HCT116 (cell line): Measurements from ENCODE around the gene PDGFA. TPM values are rescaled to one million over a fixed set of nuclear protein-coding genes. Genes with fewer than 3 reads are reported as not detected.

Source experiments
- ATAC-seq: fragments of 200-7000 bp; cut with Tn5 transposase; 2 replicates; pipeline ENCODE4 v1.9.1; 2020; ENCODE audit warnings: mild to moderate bottlenecking, moderate library complexity
- BruUV-seq: library from RNA; stranded (reverse); fragments of 400-500 nt; replicated peaks from 2 replicates; lab custom pipeline; 2021; lab: Mats Ljungman, UMichigan
- CTCF ChIA-PET: fragments of 300-600 bp; sonication (Branson Sonifier 250); formaldehyde crosslinking; loops from one replicate; lab custom pipeline; 2021; ENCODE audit warnings: antibody characterized with exemption; lab: Charles Lee
- POLR2A ChIA-PET: fragments of 300-600, 350-600 bp; sonication (Branson Sonifier 250); formaldehyde crosslinking; loops from one replicate; lab custom pipeline; 2021; ENCODE audit warnings: antibody characterized with exemption; lab: Charles Lee
- RAD21 ChIA-PET, 2 experiments: fragments of 300-600 bp; sonication (Branson Sonifier 250); formaldehyde crosslinking; loops; one replicate each; lab custom pipeline; 2023; ENCODE audit warnings: low total read pairs in 2 of 2; ENCODE audit not compliant: uncharacterized antibody in 2 of 2, unreplicated experiment in 2 of 2, low non-redundant PET in 1 of 2; lab: Charles Lee
- DNase-seq: peaks from one replicate; pipeline ENCODE4 v3.0.0-alpha.2; 2010; ENCODE audit warnings: low read depth, low spot score
- H2AFZ ChIP-seq: fragments of 200-600 bp; shearing (Covaris generic), sonication (generic); 2 replicates; pipeline ENCODE4 v1.6.1; 2017; ENCODE audit warnings: low read depth, mixed run types, mixed read lengths, antibody characterized with exemption, low read length; ENCODE audit not compliant: poor library complexity, severe bottlenecking
- H3K27ac ChIP-seq: 2 replicates; pipeline ENCODE4 v1.5.1; 2012; ENCODE audit warnings: low read depth, low read length
- H3K27me3 ChIP-seq: fragments of 200-600 bp; sonication (generic); 2 replicates; pipeline ENCODE4 v1.6.1; 2016; ENCODE audit warnings: mixed run types, low read length, mixed read lengths; ENCODE audit not compliant: insufficient read depth
- H3K36me3 ChIP-seq, 2 experiments: fragments of 200-500 bp in 1 of 2; fragments of 200-600 bp in 1 of 2; sonication (Bioruptor generic) in 1 of 2; sonication (generic) in 1 of 2; 2 replicates each; pipeline versions ENCODE4 v1.5.1 to v1.6.1; 2014 to 2016; ENCODE audit warnings: low read length in 2 of 2, inconsistent platforms in 1 of 2, mixed read lengths in 1 of 2, mixed run types in 1 of 2; ENCODE audit not compliant: insufficient read depth in 2 of 2, control insufficient read depth in 1 of 2
- H3K4me1 ChIP-seq, 2 experiments: fragments of 200-600 bp in 1 of 2; sonication (generic) in 1 of 2; 2 replicates each; pipeline versions ENCODE4 v1.5.1 to v1.6.1; 2012 to 2017; ENCODE audit warnings: low read length in 2 of 2, inconsistent platforms in 1 of 2, mild to moderate bottlenecking in 1 of 2, mixed read lengths in 1 of 2, mixed run types in 1 of 2, moderate library complexity in 1 of 2; ENCODE audit not compliant: insufficient read depth in 2 of 2, control insufficient read depth in 1 of 2
- H3K4me2 ChIP-seq: fragments of 200-600 bp; sonication (generic); 2 replicates; pipeline ENCODE4 v1.6.1; 2017; ENCODE audit warnings: mixed run types, low read length, mixed read lengths
- H3K4me3 ChIP-seq, 2 experiments: fragments of 200-600 bp in 1 of 2; sonication (generic) in 1 of 2; replicated peaks in 1 of 2; 2 replicates each; pipeline ENCODE4 v1.5.1; 2011 to 2016; ENCODE audit warnings: low read length in 2 of 2, control low read depth in 1 of 2, low read depth in 1 of 2, mild to moderate bottlenecking in 1 of 2, mixed read lengths in 1 of 2, mixed run types in 1 of 2
- H3K79me2 ChIP-seq: fragments of 200-600 bp; sonication (generic); 2 replicates; pipeline ENCODE4 v1.6.1; 2017; ENCODE audit warnings: mild to moderate bottlenecking, mixed run types, low read length, moderate library complexity, mixed read lengths; ENCODE audit not compliant: insufficient read depth
- H3K9ac ChIP-seq: fragments of 200-600 bp; sonication (generic); 2 replicates; pipeline ENCODE4 v1.6.1; 2016; ENCODE audit warnings: low read length, mixed read lengths
- H3K9me2 ChIP-seq: fragments of 200-600 bp; sonication (generic), shearing (Covaris generic); 2 replicates; pipeline ENCODE4 v1.6.1; 2017; ENCODE audit warnings: mixed run types, mild to moderate bottlenecking, moderate library complexity; ENCODE audit not compliant: insufficient read depth
- H3K9me3 ChIP-seq, 2 experiments: fragments of 200-500 bp in 1 of 2; fragments of 200-600 bp in 1 of 2; sonication (Bioruptor generic) in 1 of 2; sonication (generic) in 1 of 2; 2 replicates each; pipeline ENCODE4 v1.6.1; 2014 to 2017; ENCODE audit warnings: low read length in 2 of 2, mixed read lengths in 2 of 2, inconsistent platforms in 1 of 2, low read depth in 1 of 2, mild to moderate bottlenecking in 1 of 2, mixed run types in 1 of 2, moderate library complexity in 1 of 2; ENCODE audit not compliant: control insufficient read depth in 1 of 2, insufficient read depth in 1 of 2
- H4K20me1 ChIP-seq: fragments of 200-600 bp; sonication (generic), shearing (Covaris generic); 2 replicates; pipeline ENCODE4 v1.6.1; 2017; ENCODE audit warnings: mixed run types, mild to moderate bottlenecking, moderate library complexity; ENCODE audit not compliant: insufficient read depth
- ELF1 ChIP-seq: IDR thresholded peaks from 2 replicates; pipeline ENCODE4 v1.6.1; 2012; ENCODE audit warnings: low read depth, borderline replicate concordance
- EZH2 ChIP-seq: fragments of 200-600 bp; sonication (generic); IDR thresholded peaks from 2 replicates; pipeline ENCODE4 v1.6.1; 2017; ENCODE audit warnings: antibody characterized with exemption, mixed run types
- EZH2phosphoT487 ChIP-seq: fragments of 200-600 bp; IDR thresholded peaks from 2 replicates; pipeline ENCODE4 v1.6.1; 2018; ENCODE audit warnings: antibody characterized with exemption, borderline replicate concordance
- RAD21 ChIP-seq: IDR thresholded peaks from 2 replicates; pipeline ENCODE4 v1.6.1; 2012; ENCODE audit warnings: low read depth, mild to moderate bottlenecking
- SRF ChIP-seq: IDR thresholded peaks from 2 replicates; pipeline ENCODE4 v1.6.1; 2012; ENCODE audit warnings: low read depth
- YY1 ChIP-seq: IDR thresholded peaks from 2 replicates; pipeline ENCODE4 v1.6.1; 2011; ENCODE audit warnings: low read length, low read depth, moderate library complexity, mild to moderate bottlenecking; ENCODE audit not compliant: insufficient replicate concordance; ENCODE audit errors: extremely low read depth
- ZNF274 ChIP-seq: fragments of 200-500 bp; sonication (Bioruptor generic); IDR thresholded peaks from 2 replicates; pipeline ENCODE4 v1.6.1; 2014; ENCODE audit warnings: mild to moderate bottlenecking, low read depth, low read length, inconsistent platforms
- intact Hi-C: fragments of 100-400 bp; cut with micrococcal nuclease; formaldehyde crosslinking; loops from 2 replicates; pipeline ENCODE4 v1.10.0; 2022
- total RNA-seq: library from RNA; stranded (reverse); gene quantifications from one replicate; pipeline ENCODE4 v1.2.1, GENCODE V29; 2021; ENCODE audit not compliant: unreplicated experiment
- TF ChIP-seq, protein P1 (sequence below): IDR thresholded peaks from 2 replicates; pipeline ENCODE4 v1.6.1; 2012
- TF ChIP-seq, protein P2 (sequence below): IDR thresholded peaks from 2 replicates; pipeline ENCODE4 v1.6.1; 2012

The PDGFA gene
- total RNA-seq, 1 experiment from 2014 or later = 44.7 TPM

DNA sequence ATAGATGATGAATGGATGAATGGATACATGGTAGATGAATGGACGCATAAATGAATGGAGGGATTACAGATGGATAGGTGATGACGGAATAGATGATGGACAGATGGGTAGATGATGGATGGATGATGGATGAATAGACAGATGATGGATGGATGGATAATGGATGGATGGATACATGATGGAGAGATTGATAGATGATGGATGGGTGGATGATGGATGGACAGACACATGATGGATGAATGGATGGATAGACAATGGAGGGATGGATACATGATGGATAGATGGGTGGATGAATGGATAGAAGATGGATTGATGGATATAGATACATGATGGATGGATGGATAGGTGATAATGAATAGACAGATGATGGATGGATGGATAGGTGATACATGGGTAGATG lies 8.8 kb upstream of the PDGFA start:
- H3K27me3 ChIP-seq = no peaks in the 10 kb centered on the region
- intact Hi-C loops = no loop called here
- no peaks in the 10 kb centered on the region; a peak in 1 of 4 replicates for H3K9me3 ChIP-seq
- no peaks in the 10 kb centered on the region for H3K79me2 ChIP-seq
- H3K4me3 ChIP-seq = no peak overlapping the region
- TF ChIP-seq RAD21 (no peak), ZNF274 (no peak)
- no peak overlapping the region for H3K9ac ChIP-seq
- ChIA-PET CTCF (no interaction called here), POLR2A (no interaction called here), RAD21 (no interaction called here)
- BruUV-seq = no TSS peak
- no peak overlapping the region for H3K4me2 ChIP-seq
- ATAC-seq = no peak
- H4K20me1 ChIP-seq = no peaks in the 10 kb centered on the region
- H3K4me1 ChIP-seq = peaks cover 6 to 16% of the 10 kb centered on the region in 2 experiments; a peak in 3 of 4 replicates
- no peaks in the 10 kb centered on the region for H3K9me2 ChIP-seq
- H3K27ac ChIP-seq = no peak overlapping the region
- DNase-seq = no peak
- no peak overlapping the region for H2AFZ ChIP-seq
- no peaks in the 10 kb centered on the region for H3K36me3 ChIP-seq

DNA sequence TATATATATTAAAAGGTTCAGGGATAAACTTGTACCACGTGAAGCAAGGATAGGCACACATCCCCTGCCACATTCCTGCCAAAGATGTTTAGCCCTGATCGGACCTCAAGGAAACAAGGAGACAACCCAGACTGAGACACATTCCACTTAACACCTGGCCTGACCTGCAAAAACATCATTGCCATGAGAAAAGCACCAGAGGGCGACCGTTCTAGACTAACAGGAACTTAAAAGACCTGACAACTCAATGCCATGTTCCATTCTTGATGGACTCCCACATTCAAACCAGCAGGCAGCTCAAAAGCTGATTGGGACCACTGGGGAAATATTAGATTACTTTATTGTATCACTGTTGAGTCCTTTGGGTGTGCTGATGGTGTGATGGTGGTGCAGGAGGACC lies 8.1 kb upstream of the PDGFA start:
- Histone ChIP-seq H3K4me2 (no peak overlapping the region), H3K36me3 (no peaks in the 10 kb centered on the region)
- TF ChIP-seq ZNF274 = no peak
- TF ChIP-seq EZH2 = no peak
- TF ChIP-seq ELF1 = no peak
- no peak for TF ChIP-seq SRF
- TF ChIP-seq YY1 = no peak
- TF ChIP-seq, protein P1, sequence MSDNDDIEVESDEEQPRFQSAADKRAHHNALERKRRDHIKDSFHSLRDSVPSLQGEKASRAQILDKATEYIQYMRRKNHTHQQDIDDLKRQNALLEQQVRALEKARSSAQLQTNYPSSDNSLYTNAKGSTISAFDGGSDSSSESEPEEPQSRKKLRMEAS = no peak
- TF ChIP-seq, protein P2, sequence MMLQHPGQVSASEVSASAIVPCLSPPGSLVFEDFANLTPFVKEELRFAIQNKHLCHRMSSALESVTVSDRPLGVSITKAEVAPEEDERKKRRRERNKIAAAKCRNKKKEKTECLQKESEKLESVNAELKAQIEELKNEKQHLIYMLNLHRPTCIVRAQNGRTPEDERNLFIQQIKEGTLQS = no peak
- no peak for TF ChIP-seq EZH2phosphoT487
- TF ChIP-seq, all 23 proteins: peak for 0
- no peaks in the 10 kb centered on the region; a peak in 1 of 4 replicates for H3K9me3 ChIP-seq
- ATAC-seq = no peak
- no peaks in the 10 kb centered on the region for H3K9me2 ChIP-seq
- ChIA-PET CTCF (no interaction called here), RAD21 (no interaction called here), POLR2A (interaction anchor here (0.6 kb wide), 1 partner anchor 9 kb away, joined by 4 read pairs; no protein-coding TSS in a partner anchor)
- DNase-seq = no peak
- H3K27me3 ChIP-seq = no peaks in the 10 kb centered on the region
- no peak overlapping the region for H3K4me3 ChIP-seq
- no peaks in the 10 kb centered on the region for H3K79me2 ChIP-seq
- no peaks in the 10 kb centered on the region for H4K20me1 ChIP-seq
- no peak overlapping the region for H3K9ac ChIP-seq
- no peak overlapping the region for H3K27ac ChIP-seq
- H2AFZ ChIP-seq = no peak overlapping the region
- BruUV-seq = no TSS peak
- H3K4me1 ChIP-seq = peaks cover 8 to 20% of the 10 kb centered on the region in 2 experiments
- intact Hi-C loops = no loop called here
